Cardiac muscle cell (in vitro differentiated cells and primary cell): ENCODE results near the gene PHYHD1. TPM values are rescaled to one million over a fixed set of nuclear protein-coding genes. Genes with fewer than 3 reads are reported as not detected.
A peak's percentile ranks its signal among the peaks of the same experiment; 100 is the strongest.

ENCODE experiments used
- DNase-seq, 2 donors: peaks; one replicate each; pipeline versions ENCODE4 v3.0.0 to v3.0.0-alpha.2; 2010 to 2017; ENCODE audit warnings: low read depth in 1 of 2, low spot score in 1 of 2
- H3K27ac ChIP-seq: fragments of 200-600 bp; sonication (generic); 2 replicates; pipeline ENCODE4 v1.5.1; 2016
- H3K27me3 ChIP-seq: fragments of 200-600 bp; sonication (generic); 2 replicates; pipeline ENCODE4 v1.6.0; 2016; ENCODE audit warnings: control low read depth
- H3K36me3 ChIP-seq: fragments of 200-600 bp; sonication (generic); 2 replicates; pipeline ENCODE4 v1.5.1; 2016; ENCODE audit warnings: control low read depth
- H3K4me1 ChIP-seq: fragments of 200-600 bp; sonication (generic); 2 replicates; pipeline ENCODE4 v1.8.1; 2017; ENCODE audit warnings: low read depth, mild to moderate bottlenecking, mixed run types
- H3K4me3 ChIP-seq: fragments of 200-600 bp; sonication (generic); 2 replicates; pipeline ENCODE4 v1.5.1; 2016; ENCODE audit warnings: mild to moderate bottlenecking
- H3K9me3 ChIP-seq: fragments of 200-600 bp; sonication (generic); 2 replicates; pipeline ENCODE4 v1.5.1; 2017; ENCODE audit warnings: low read depth, mild to moderate bottlenecking, control low read depth
- polyA plus RNA-seq: library from polyadenylated mRNA; unstranded; fragments of >200 nt; fragmentation: Nextera tagmentation; extraction: Ambion mirVana; gene quantifications from 2 replicates; pipeline ENCODE4 v1.2.1, GENCODE V29; 2016
- total RNA-seq: library from RNA; depleted of rRNA; stranded (reverse); fragments of >200 nt; gene quantifications from 2 replicates; pipeline ENCODE4 v1.2.3, GENCODE V29; 2016
- TF ChIP-seq, protein P1 (sequence below): IDR thresholded peaks from 2 replicates; pipeline ENCODE4 v1.5.1; 2012; ENCODE audit warnings: low read depth, mild to moderate bottlenecking, low read length

The PHYHD1 gene
- total and polyA plus RNA-seq, 2 experiments from 2014 or later, result 25.3 to 40.8 TPM

DNA sequence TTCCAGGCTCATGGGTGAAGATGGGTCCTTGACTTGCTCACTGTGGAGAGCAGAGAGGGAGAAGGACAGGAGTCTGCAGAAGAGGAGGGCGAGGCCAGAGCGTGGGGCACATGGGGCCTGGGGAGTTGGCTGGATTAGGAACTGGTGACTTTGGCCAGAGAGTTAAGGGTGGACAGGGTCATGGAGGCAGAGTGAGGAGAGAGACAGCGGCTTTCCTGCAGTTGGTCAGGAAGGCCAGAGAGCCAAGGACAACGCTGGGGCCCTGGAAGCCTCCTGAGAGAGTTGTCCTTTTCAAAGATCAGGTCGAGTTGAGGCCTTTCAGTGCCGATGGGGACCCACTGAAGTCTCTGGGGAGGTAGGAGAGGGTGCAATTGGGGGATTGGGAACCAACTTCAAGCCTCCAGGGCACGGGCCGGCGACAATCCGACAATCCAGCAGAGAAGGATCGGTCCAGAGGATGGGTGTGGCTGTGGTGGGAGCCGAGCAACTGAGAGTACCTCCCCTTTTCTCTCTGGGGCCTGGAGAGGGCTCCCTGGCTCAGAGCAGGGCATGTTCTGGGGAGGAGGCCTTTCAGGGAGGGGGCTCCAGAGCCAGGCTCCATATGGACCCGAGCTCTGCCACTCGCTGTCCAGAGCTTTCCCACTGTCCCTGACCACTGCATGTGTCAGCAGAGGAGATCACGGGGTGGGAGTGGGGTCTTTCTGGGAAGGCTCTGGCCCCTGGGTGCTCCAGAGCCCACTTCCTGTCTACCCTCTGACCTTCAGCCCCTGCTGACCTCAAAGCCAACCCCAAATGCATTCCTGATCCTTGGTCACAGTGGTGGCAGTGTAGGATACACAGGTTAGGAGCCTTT, 7.5 kb upstream of the PHYHD1 start:
- H3K9me3 ChIP-seq, result no peaks in the 10 kb centered on the region
- H3K36me3 ChIP-seq, result peaks cover 11% of the 10 kb centered on the region
- H3K4me3 ChIP-seq, result no peak overlapping the region
- TF ChIP-seq, protein P1, sequence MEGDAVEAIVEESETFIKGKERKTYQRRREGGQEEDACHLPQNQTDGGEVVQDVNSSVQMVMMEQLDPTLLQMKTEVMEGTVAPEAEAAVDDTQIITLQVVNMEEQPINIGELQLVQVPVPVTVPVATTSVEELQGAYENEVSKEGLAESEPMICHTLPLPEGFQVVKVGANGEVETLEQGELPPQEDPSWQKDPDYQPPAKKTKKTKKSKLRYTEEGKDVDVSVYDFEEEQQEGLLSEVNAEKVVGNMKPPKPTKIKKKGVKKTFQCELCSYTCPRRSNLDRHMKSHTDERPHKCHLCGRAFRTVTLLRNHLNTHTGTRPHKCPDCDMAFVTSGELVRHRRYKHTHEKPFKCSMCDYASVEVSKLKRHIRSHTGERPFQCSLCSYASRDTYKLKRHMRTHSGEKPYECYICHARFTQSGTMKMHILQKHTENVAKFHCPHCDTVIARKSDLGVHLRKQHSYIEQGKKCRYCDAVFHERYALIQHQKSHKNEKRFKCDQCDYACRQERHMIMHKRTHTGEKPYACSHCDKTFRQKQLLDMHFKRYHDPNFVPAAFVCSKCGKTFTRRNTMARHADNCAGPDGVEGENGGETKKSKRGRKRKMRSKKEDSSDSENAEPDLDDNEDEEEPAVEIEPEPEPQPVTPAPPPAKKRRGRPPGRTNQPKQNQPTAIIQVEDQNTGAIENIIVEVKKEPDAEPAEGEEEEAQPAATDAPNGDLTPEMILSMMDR, result no peak
- DNase-seq, result no peak
- H3K27ac ChIP-seq, result no peak overlapping the region
- H3K4me1 ChIP-seq, result peaks cover 13% of the 10 kb centered on the region
- H3K27me3 ChIP-seq, result no peaks in the 10 kb centered on the region

DNA sequence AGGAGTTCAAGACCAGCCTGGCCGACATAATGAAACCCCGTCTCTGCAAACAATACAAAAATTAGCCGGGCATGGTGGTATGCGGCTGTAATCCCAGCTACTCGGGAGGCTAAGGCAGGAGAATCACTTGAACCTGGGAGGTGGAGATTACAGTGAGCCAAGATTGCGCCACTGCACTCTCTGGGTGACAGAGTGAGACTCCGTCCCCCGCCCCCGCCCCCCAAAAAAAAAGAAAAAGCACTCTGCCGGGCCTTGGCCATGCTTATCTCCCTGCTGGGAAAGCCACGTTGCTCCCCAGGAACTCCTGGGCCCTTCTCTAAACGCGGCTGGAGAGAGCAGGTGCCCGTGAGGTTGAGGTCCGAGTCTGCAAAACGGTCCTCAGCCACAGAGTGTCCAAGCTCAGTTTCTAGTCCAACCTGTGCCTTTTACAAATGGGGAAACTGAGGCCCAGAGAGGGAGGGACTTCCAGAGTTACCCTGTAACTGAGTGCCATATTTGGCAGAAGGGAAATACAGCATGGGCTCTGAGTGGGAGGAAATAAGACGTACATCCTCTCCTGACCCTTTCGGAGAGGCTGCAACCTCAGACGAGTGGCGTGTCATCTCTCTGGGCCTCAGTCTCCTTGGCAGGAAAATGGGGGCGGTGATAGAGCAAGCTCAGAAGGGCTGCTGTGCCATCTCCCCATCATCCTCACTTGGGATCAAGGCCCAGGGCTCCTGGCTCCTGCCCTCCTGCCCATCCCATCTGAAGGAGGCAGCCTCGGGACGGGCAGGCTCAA, 6.6 kb upstream of the PHYHD1 start:
- Histone ChIP-seq H3K27me3 (no peaks in the 10 kb centered on the region), H3K4me1 (peaks cover 13% of the 10 kb centered on the region), H3K27ac (no peak overlapping the region), H3K4me3 (no peak overlapping the region), H3K9me3 (no peaks in the 10 kb centered on the region), H3K36me3 (peaks cover 2% of the 10 kb centered on the region)
- DNase-seq, result no peak
- TF ChIP-seq, protein P1, result no peak

- Histone ChIP-seq H3K4me1 (peaks cover 9% of the 10 kb centered on the region), H3K4me3 (no peak overlapping the region), H3K9me3 (no peaks in the 10 kb centered on the region), H3K27ac (no peak overlapping the region), H3K36me3 (peaks cover 2% of the 10 kb centered on the region), H3K27me3 (no peaks in the 10 kb centered on the region)
- DNase-seq, result no peak
- TF ChIP-seq, protein P1, result no peak
Observed at GRCh38 chr9:128916204-128916603, 4.6 kb upstream of the PHYHD1 start.

DNA sequence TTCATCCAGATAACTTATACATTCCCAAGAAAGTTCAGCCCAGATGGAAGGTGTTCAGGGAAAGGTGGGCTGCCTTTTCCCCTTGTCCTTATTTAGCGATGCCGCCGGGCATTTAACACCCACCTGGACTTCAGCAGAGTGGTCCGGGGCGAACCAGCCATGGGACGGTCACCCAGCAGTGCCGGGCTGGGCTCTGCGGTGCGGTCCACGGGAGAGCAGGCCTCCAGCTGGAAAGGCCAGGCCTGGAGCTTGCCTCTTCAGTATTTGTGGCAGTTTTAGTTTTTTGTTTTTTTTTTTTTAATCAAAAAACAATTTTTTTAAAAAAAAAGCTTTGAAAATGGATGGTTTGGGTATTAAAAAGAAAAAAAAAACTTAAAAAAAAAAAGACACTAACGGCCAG, 4.0 kb upstream of the PHYHD1 start:
- peaks cover 2% of the 10 kb centered on the region for H3K36me3 ChIP-seq
- TF ChIP-seq, protein P1, result no peak
- peaks cover 4% of the 10 kb centered on the region for H3K4me1 ChIP-seq
- no peak overlapping the region for H3K4me3 ChIP-seq
- DNase-seq, result no peak
- no peak overlapping the region for H3K27ac ChIP-seq
- no peaks in the 10 kb centered on the region for H3K9me3 ChIP-seq
- no peaks in the 10 kb centered on the region for H3K27me3 ChIP-seq

DNA sequence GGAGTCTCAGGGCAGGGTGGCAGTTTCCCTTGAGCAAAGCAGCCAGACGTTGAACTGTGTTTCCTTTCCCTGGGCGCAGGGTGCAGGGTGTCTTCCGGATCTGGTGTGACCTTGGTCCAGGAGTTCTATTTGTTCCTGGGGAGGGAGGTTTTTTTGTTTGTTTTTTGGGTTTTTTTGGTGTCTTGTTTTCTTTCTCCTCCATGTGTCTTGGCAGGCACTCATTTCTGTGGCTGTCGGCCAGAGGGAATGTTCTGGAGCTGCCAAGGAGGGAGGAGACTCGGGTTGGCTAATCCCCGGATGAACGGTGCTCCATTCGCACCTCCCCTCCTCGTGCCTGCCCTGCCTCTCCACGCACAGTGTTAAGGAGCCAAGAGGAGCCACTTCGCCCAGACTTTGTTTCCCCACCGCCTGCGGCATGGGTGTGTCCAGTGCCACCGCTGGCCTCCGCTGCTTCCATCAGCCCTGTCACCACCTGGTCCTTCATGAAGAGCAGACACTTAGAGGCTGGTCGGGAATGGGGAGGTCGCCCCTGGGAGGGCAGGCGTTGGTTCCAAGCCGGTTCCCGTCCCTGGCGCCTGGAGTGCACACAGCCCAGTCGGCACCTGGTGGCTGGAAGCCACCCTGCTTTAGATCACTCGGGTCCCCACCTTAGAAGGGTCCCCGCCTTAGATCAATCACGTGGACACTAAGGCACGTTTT, 3.5 kb upstream of the PHYHD1 start:
- H3K36me3 ChIP-seq, result peaks cover 2% of the 10 kb centered on the region
- H3K4me1 ChIP-seq, result no peaks in the 10 kb centered on the region
- H3K4me3 ChIP-seq, result no peak overlapping the region
- no peaks in the 10 kb centered on the region for H3K9me3 ChIP-seq
- H3K27ac ChIP-seq, result no peak overlapping the region
- TF ChIP-seq, protein P1, result no peak
- H3K27me3 ChIP-seq, result no peaks in the 10 kb centered on the region
- peak in 1 of 2 donors; percentile 93 for DNase-seq
